ENCODE data around the gene ARHGAP11A.

Gene ARHGAP11A

GRCh38 chr15:32657198-32657883, 42.0 kb downstream of the ARHGAP11A start:
- Histone ChIP-seq H3K4me3 (ENCODE audit: low read length) (no peak overlapping the region), H3K36me3 (ENCODE audit: control insufficient read depth, low read depth, low read length) (no peaks in the 10 kb centered on the region), H3K4me1 (ENCODE audit: control insufficient read depth, low read depth, low read length) (peaks cover 7% of the 10 kb centered on the region), H3K9ac (ENCODE audit: low read length) (no peak overlapping the region), H3K27me3 (ENCODE audit: control insufficient read depth, insufficient read depth, low read length) (no peaks in the 10 kb centered on the region), H3K27ac (ENCODE audit: low read length) (no peak overlapping the region), H3K9me3 (ENCODE audit: control insufficient read depth, low read depth, low read length) (no peaks in the 10 kb centered on the region)

DNA sequence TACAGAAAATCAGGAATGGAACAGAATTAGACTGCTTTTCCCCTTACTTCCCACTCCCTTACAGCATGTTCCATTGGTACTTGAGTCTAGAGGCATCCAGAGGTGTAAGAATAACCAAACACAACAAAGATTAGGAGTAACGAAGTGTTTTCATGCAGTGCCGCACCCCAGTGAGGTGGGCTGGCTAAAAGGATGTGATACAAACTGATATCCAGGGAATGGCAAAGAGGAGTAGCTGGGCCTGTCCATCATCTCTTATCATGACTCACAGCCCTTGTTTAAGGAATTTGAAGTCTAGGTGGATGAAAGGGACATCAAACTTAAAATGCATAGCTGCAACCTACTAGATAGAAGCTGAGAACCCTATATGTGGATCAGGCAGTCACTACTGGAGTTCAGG, 42.6 kb downstream of the ARHGAP11A start:
- Histone ChIP-seq H3K27me3 (ENCODE audit: control insufficient read depth, insufficient read depth, low read length) (no peaks in the 10 kb centered on the region), H3K4me1 (ENCODE audit: control insufficient read depth, low read depth, low read length) (peaks cover 7% of the 10 kb centered on the region), H3K4me3 (ENCODE audit: low read length) (no peak overlapping the region), H3K36me3 (ENCODE audit: control insufficient read depth, low read depth, low read length) (no peaks in the 10 kb centered on the region), H3K27ac (ENCODE audit: low read length) (no peak overlapping the region), H3K9ac (ENCODE audit: low read length) (no peak overlapping the region), H3K9me3 (ENCODE audit: control insufficient read depth, low read depth, low read length) (no peaks in the 10 kb centered on the region)

- H3K4me1 ChIP-seq (ENCODE audit: control insufficient read depth, low read depth, low read length) = no peaks in the 10 kb centered on the region
- no peak overlapping the region for H3K27ac ChIP-seq (ENCODE audit: low read length)
- H3K9ac ChIP-seq (ENCODE audit: low read length) = no peak overlapping the region
These were observed 44.2 kb downstream of the ARHGAP11A start for GRCh38 chr15:32659340-32660155.

DNA sequence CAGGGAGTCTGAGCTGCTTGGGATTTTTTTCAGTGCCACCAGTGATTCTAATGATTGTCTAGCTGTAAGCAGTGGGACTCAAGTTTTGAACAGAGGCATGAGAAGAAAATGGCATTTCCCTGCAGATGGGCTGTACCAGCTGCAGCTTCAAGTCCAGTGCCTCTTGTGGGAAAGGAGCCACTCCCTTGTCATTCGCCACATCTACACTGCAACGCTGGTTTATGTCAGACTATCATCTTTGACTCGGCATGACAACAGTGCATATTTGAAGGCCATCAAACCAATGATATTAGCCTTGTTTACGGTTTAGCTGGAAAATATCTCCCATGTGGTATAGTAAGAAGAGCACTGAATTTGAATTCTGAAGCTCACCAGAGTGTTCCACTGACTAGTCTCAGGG, 48.4 kb downstream of the ARHGAP11A start:
- Histone ChIP-seq H3K9ac (ENCODE audit: low read length) (no peak overlapping the region), H3K27me3 (ENCODE audit: control insufficient read depth, insufficient read depth, low read length) (no peaks in the 10 kb centered on the region), H3K4me1 (ENCODE audit: control insufficient read depth, low read depth, low read length) (peaks cover 5% of the 10 kb centered on the region), H3K9me3 (ENCODE audit: control insufficient read depth, low read depth, low read length) (no peaks in the 10 kb centered on the region), H3K4me3 (ENCODE audit: low read length) (no peak overlapping the region), H3K27ac (ENCODE audit: low read length) (no peak overlapping the region), H3K36me3 (ENCODE audit: control insufficient read depth, low read depth, low read length) (no peaks in the 10 kb centered on the region)

More at GRCh38 chr15:32659340-32660155, 44.2 kb downstream of the ARHGAP11A start:
- H3K4me3 ChIP-seq (ENCODE audit: low read length) = no peak overlapping the region
- H3K36me3 ChIP-seq (ENCODE audit: control insufficient read depth, low read depth, low read length) = no peaks in the 10 kb centered on the region
- no peaks in the 10 kb centered on the region for H3K27me3 ChIP-seq (ENCODE audit: control insufficient read depth, insufficient read depth, low read length)
- no peaks in the 10 kb centered on the region for H3K9me3 ChIP-seq (ENCODE audit: control insufficient read depth, low read depth, low read length)

- H3K36me3 ChIP-seq (ENCODE audit: control insufficient read depth, low read depth, low read length) = no peaks in the 10 kb centered on the region
- no peak overlapping the region for H3K9ac ChIP-seq (ENCODE audit: low read length)
- H3K4me1 ChIP-seq (ENCODE audit: control insufficient read depth, low read depth, low read length) = peaks cover 16% of the 10 kb centered on the region
- H3K9me3 ChIP-seq (ENCODE audit: control insufficient read depth, low read depth, low read length) = no peaks in the 10 kb centered on the region
- H3K27ac ChIP-seq (ENCODE audit: low read length) = no peak overlapping the region
- H3K27me3 ChIP-seq (ENCODE audit: control insufficient read depth, insufficient read depth, low read length) = no peaks in the 10 kb centered on the region
- no peak overlapping the region for H3K4me3 ChIP-seq (ENCODE audit: low read length)
These were observed 49.5 kb downstream of the ARHGAP11A start for GRCh38 chr15:32664796-32665195.

- no peak overlapping the region for H3K27ac ChIP-seq (ENCODE audit: low read length)
- peaks cover 20% of the 10 kb centered on the region for H3K4me1 ChIP-seq (ENCODE audit: control insufficient read depth, low read depth, low read length)
- H3K36me3 ChIP-seq (ENCODE audit: control insufficient read depth, low read depth, low read length) = no peaks in the 10 kb centered on the region
- no peak overlapping the region for H3K4me3 ChIP-seq (ENCODE audit: low read length)
- H3K9ac ChIP-seq (ENCODE audit: low read length) = no peak overlapping the region
- no peaks in the 10 kb centered on the region for H3K27me3 ChIP-seq (ENCODE audit: control insufficient read depth, insufficient read depth, low read length)
- H3K9me3 ChIP-seq (ENCODE audit: control insufficient read depth, low read depth, low read length) = no peaks in the 10 kb centered on the region
These were observed 52.0 kb downstream of the ARHGAP11A start for GRCh38 chr15:32667321-32667720.

GRCh38 chr15:32668942-32669341, 53.6 kb downstream of the ARHGAP11A start:
- Histone ChIP-seq H3K27ac (ENCODE audit: low read length) (no peak overlapping the region), H3K4me1 (ENCODE audit: control insufficient read depth, low read depth, low read length) (peaks cover 20% of the 10 kb centered on the region), H3K27me3 (ENCODE audit: control insufficient read depth, insufficient read depth, low read length) (no peaks in the 10 kb centered on the region), H3K9me3 (ENCODE audit: control insufficient read depth, low read depth, low read length) (no peaks in the 10 kb centered on the region), H3K36me3 (ENCODE audit: control insufficient read depth, low read depth, low read length) (no peaks in the 10 kb centered on the region), H3K9ac (ENCODE audit: low read length) (no peak overlapping the region), H3K4me3 (ENCODE audit: low read length) (no peak overlapping the region)

DNA sequence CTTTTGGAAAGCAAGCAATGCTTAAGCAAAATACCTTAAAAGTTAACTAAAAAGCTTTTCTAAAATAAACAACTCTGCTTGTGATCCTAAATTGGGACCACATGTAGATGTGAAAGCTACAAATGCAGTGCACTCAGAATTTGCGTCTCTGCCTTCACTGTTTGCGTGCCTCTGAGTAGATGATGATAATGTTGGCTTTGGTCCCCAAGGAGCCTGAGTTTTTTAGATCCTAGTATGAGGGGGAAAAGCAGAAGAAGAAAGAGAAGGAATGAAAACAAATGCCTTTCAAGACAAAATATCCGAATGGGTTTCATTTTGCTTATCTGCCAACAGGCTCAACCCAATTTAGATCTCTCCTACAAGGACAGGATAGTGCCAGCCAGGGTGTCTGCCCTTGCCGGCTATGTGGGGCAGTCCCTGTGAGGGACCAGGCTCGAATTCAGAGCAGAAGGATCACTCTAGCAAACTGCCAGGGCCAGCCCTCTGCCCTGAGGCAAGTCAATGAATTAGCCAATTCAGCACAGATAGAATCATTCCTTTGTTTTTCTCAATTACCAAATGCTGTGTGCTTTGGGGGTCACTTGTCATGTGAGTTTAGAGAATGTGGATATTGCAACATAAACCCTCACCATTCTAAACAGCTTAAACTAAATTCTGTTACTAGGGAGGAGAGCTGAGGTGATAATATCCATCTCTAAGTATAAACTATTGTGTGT, 54.8 kb downstream of the ARHGAP11A start:
- H3K9ac ChIP-seq (ENCODE audit: low read length) = no peak overlapping the region
- H3K4me3 ChIP-seq (ENCODE audit: low read length) = no peak overlapping the region
- no peaks in the 10 kb centered on the region for H3K36me3 ChIP-seq (ENCODE audit: control insufficient read depth, low read depth, low read length)
- no peaks in the 10 kb centered on the region for H3K27me3 ChIP-seq (ENCODE audit: control insufficient read depth, insufficient read depth, low read length)
- no peaks in the 10 kb centered on the region for H3K9me3 ChIP-seq (ENCODE audit: control insufficient read depth, low read depth, low read length)
- no peak overlapping the region for H3K27ac ChIP-seq (ENCODE audit: low read length)
- H3K4me1 ChIP-seq (ENCODE audit: control insufficient read depth, low read depth, low read length) = peaks cover 20% of the 10 kb centered on the region

DNA sequence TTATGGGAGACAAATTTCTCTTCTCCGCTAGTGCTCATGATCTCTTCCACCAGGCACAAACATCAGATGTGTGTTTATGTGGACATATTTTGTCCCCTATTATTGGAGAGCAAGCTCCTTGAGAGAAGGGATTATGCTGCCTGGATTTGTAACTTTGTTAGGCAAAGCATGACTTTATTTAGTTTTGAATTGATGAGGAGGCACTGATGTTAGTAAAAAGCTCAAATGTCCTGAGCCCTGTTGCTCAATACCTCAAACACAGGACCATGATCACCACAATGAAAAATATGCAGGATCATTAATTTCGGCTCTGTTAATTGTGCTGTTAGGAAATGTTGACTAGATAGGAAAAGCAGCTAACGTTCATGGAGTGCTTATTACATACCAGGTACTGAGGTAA, 55.3 kb downstream of the ARHGAP11A start:
- Histone ChIP-seq H3K4me3 (ENCODE audit: low read length) (no peak overlapping the region), H3K9me3 (ENCODE audit: control insufficient read depth, low read depth, low read length) (no peaks in the 10 kb centered on the region), H3K4me1 (ENCODE audit: control insufficient read depth, low read depth, low read length) (peaks cover 20% of the 10 kb centered on the region), H3K27ac (ENCODE audit: low read length) (no peak overlapping the region), H3K27me3 (ENCODE audit: control insufficient read depth, insufficient read depth, low read length) (no peaks in the 10 kb centered on the region), H3K36me3 (ENCODE audit: control insufficient read depth, low read depth, low read length) (no peaks in the 10 kb centered on the region), H3K9ac (ENCODE audit: low read length) (no peak overlapping the region)

DNA sequence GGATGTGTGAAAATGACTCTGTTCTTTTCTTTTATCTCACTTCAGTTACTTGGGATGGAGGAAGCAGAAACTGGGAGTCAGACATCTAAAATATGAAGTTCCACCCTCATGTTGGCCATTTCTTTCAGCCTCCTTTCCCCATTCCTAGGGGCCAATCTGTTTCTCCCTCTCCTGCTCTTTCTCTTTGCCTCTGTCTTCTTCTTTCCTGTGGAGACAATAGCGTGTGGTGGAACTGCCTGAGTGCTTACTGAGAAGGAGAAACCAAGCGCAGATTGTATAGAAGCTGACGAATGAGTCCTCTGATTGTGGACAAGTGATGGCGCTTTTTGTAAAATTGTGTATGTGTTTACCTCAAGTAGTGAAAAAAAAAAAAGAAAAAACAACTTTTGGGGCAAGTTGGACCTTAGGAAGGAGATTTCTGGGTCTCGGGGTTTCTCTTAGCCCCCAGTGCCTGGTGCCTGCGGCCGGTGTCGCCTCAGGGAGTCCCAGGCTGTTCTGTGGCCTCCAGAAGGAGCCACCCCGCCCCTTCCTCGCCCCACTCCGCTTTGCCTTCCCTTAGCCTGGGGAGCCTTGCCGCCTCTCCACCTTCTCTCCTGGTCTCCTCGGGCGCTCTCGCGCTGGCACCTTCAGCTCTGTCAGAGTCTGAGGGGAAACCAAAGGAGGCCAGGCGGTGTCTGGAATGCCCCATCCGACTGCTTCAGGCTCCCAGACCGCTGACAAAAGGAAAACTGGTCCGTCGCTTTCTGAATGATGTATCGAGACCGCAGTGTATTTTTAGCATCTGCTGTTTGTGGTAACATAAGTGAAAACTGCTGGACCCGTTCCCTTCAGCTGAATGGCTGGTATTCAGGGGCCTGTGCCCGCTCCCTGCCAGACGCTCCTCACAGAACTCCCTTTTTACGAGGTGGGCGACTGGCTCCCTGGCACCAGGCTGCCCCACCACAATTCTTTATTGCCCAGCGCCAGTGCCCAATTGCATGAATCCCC, 56.3 kb downstream of the ARHGAP11A start:
- Histone ChIP-seq H3K4me3 (ENCODE audit: low read length) (no peak overlapping the region), H3K27me3 (ENCODE audit: control insufficient read depth, insufficient read depth, low read length) (no peaks in the 10 kb centered on the region), H3K36me3 (ENCODE audit: control insufficient read depth, low read depth, low read length) (no peaks in the 10 kb centered on the region), H3K9ac (ENCODE audit: low read length) (no peak overlapping the region), H3K9me3 (ENCODE audit: control insufficient read depth, low read depth, low read length) (no peaks in the 10 kb centered on the region), H3K27ac (ENCODE audit: low read length) (no peak overlapping the region), H3K4me1 (ENCODE audit: control insufficient read depth, low read depth, low read length) (peaks cover 20% of the 10 kb centered on the region)

DNA sequence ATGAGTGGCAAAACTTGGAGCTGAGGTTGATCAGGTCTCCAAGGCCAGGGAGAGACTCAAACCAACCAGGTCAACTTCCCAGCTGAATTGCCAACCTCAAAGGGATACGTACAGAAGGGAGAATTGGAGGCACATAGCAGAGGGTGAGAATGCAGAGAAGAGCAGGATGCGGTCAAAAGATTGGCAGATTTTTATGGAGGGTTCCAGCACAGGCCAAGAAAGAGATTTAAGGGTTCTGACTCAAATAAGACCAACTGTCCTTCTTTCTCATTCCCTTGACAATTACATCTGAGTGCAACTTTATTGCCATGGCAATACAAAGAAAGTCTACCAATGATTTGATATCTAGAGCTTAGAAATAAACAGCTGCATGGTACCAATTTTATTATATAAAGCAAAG, 59.4 kb downstream of the ARHGAP11A start:
- H3K9ac ChIP-seq (ENCODE audit: low read length) = no peak overlapping the region
- H3K4me1 ChIP-seq (ENCODE audit: control insufficient read depth, low read depth, low read length) = peaks cover 13% of the 10 kb centered on the region
- no peaks in the 10 kb centered on the region for H3K9me3 ChIP-seq (ENCODE audit: control insufficient read depth, low read depth, low read length)
- no peak overlapping the region for H3K27ac ChIP-seq (ENCODE audit: low read length)
- H3K27me3 ChIP-seq (ENCODE audit: control insufficient read depth, insufficient read depth, low read length) = no peaks in the 10 kb centered on the region
- H3K4me3 ChIP-seq (ENCODE audit: low read length) = no peak overlapping the region
- H3K36me3 ChIP-seq (ENCODE audit: control insufficient read depth, low read depth, low read length) = no peaks in the 10 kb centered on the region

All from iPS-18a (cell line).